Natural killer cell (primary cell): ENCODE measurements around the gene SNTA1. TPM values are rescaled to one million over a fixed set of nuclear protein-coding genes. Genes with fewer than 3 reads are reported as not detected.

Experiments
- ATAC-seq, 3 donors: fragments of 150-1000 bp in 2 of 3; fragments of 200-7000 bp in 1 of 3; cut with Tn5 transposase; 1 replicate in 1 of 3; 2 replicates in 2 of 3; pipeline ENCODE4 v1.10.0; 2021; ENCODE audit warnings: mild to moderate bottlenecking in 2 of 3, moderate library complexity in 2 of 3
- DNase-seq, 2 donors: peaks; one replicate each; pipeline versions ENCODE4 v3.0.0 to v3.0.0-alpha.2; 2013 to 2021; ENCODE audit warnings: mixed read lengths in 1 of 2
- H3K27ac ChIP-seq: one replicate; pipeline ENCODE4 v1.5.1; 2013; ENCODE audit warnings: mild to moderate bottlenecking, low read length
- H3K27me3 ChIP-seq: one replicate; pipeline ENCODE4 v1.6.1; 2013; ENCODE audit warnings: low read length; ENCODE audit not compliant: control insufficient read depth, insufficient read depth
- H3K36me3 ChIP-seq: one replicate; pipeline ENCODE4 v1.6.1; 2013; ENCODE audit warnings: low read length; ENCODE audit not compliant: control insufficient read depth, insufficient read depth
- H3K4me1 ChIP-seq: one replicate; pipeline ENCODE4 v1.6.1; 2013; ENCODE audit warnings: low read length; ENCODE audit not compliant: control insufficient read depth, insufficient read depth
- H3K4me3 ChIP-seq: one replicate; pipeline ENCODE4 v1.5.1; 2013; ENCODE audit warnings: low read length
- H3K9me3 ChIP-seq: one replicate; pipeline ENCODE4 v1.6.1; 2013; ENCODE audit warnings: low read length; ENCODE audit not compliant: control insufficient read depth, insufficient read depth
- H3K27ac Mint-ChIP-seq, 2 donors: one replicate each; pipeline ENCODE4 v1.8.0; 2022; ENCODE audit warnings: mild to moderate bottlenecking in 2 of 2, mixed read lengths in 2 of 2, moderate library complexity in 1 of 2
- H3K27me3 Mint-ChIP-seq, 2 donors: one replicate each; pipeline ENCODE4 v1.8.0; 2022; ENCODE audit warnings: low read depth in 2 of 2, mixed read lengths in 2 of 2
- H3K36me3 Mint-ChIP-seq: one replicate; pipeline ENCODE4 v1.8.0; 2022; ENCODE audit warnings: mixed read lengths
- H3K4me1 Mint-ChIP-seq, 2 donors: one replicate each; pipeline ENCODE4 v1.8.0; 2022; ENCODE audit warnings: mixed read lengths in 2 of 2
- H3K4me3 Mint-ChIP-seq: one replicate; pipeline ENCODE4 v1.8.0; 2022; ENCODE audit warnings: mild to moderate bottlenecking, moderate library complexity, mixed read lengths
- H3K9me3 Mint-ChIP-seq, 2 donors: one replicate each; pipeline ENCODE4 v1.8.0; 2022; ENCODE audit warnings: mixed read lengths in 2 of 2
- CTCF ChIP-seq: fragments of 200-600 bp; IDR thresholded peaks from one replicate; pipeline ENCODE4 v1.8.0; 2022; ENCODE audit warnings: antibody characterized with exemption
- WGBS: methylation state at CpG from one replicate; pipeline ENCODE4 v1.1.7; 2013; ENCODE audit warnings: missing lambda C conversion rate; ENCODE audit not compliant: insufficient coverage; 5-methylcytosine and 5-hydroxymethylcytosine counted together
- intact Hi-C: fragments of 100-400 bp; cut with micrococcal nuclease; formaldehyde crosslinking; loops from one replicate; pipeline ENCODE4 v1.14.2; 2022
- total RNA-seq, 4 donors: library from RNA; stranded (reverse); fragments of 120-200 nt in 1 of 4; gene quantifications; one replicate each; pipeline versions ENCODE4 v1.2.3 to v1.2.4, GENCODE V29; 2013 to 2022

The SNTA1 gene
- total RNA-seq, 3 donors from 2014 or later (not counting 1 experiment from before 2014, with no cell fraction given), result 1.2 to 2.4 (median 1.8) TPM

GRCh38 chr20:33474097-33474873, 30.7 kb upstream of the SNTA1 start:
- Histone ChIP-seq H3K27me3 (no peaks in the 10 kb centered on the region), H3K9me3 (no peaks in the 10 kb centered on the region), H3K4me1 (no peaks in the 10 kb centered on the region), H3K36me3 (no peaks in the 10 kb centered on the region), H3K4me3 (no peak overlapping the region), H3K27ac (no peak overlapping the region)
- 93% methylated on average over 7 of the region's 7 CpGs for WGBS
- Mint-ChIP-seq H3K36me3 (no peaks in the 10 kb centered on the region), H3K4me1 (no peaks in the 10 kb centered on the region), H3K4me3 (no peak overlapping the region), H3K9me3 (no peaks in the 10 kb centered on the region), H3K27ac (no peak overlapping the region), H3K27me3 (peaks cover 0 to 3% of the 10 kb centered on the region in 2 donors)
- intact Hi-C loops, result no loop called here
- ATAC-seq, result no peak
- no peak for TF ChIP-seq CTCF
- DNase-seq, result no peak

GRCh38 chr20:33472868-33473435, 29.4 kb upstream of the SNTA1 start:
- WGBS, result 91% methylated on average over 7 of the region's 7 CpGs
- H3K4me3 ChIP-seq, result no peak overlapping the region
- no peaks in the 10 kb centered on the region for H3K36me3 Mint-ChIP-seq
- ATAC-seq (no peak), DNase-seq (no peak)
- intact Hi-C loops, result no loop called here
- no peak overlapping the region for H3K27ac ChIP-seq
- no peaks in the 10 kb centered on the region for H3K9me3 Mint-ChIP-seq
- no peaks in the 10 kb centered on the region for H3K4me1 ChIP-seq
- H3K27me3 Mint-ChIP-seq, result peaks cover 0 to 3% of the 10 kb centered on the region in 2 donors
- no peak overlapping the region for H3K27ac Mint-ChIP-seq
- TF ChIP-seq CTCF, result no peak
- no peaks in the 10 kb centered on the region for H3K27me3 ChIP-seq
- no peaks in the 10 kb centered on the region for H3K9me3 ChIP-seq
- no peak overlapping the region for H3K4me3 Mint-ChIP-seq
- H3K4me1 Mint-ChIP-seq, result no peaks in the 10 kb centered on the region
- H3K36me3 ChIP-seq, result no peaks in the 10 kb centered on the region

GRCh38 chr20:33470866-33471265, 27.3 kb upstream of the SNTA1 start:
- H3K27me3 Mint-ChIP-seq, result peaks cover 0 to 3% of the 10 kb centered on the region in 2 donors
- no peaks in the 10 kb centered on the region for H3K27me3 ChIP-seq
- no peaks in the 10 kb centered on the region for H3K36me3 Mint-ChIP-seq
- H3K9me3 ChIP-seq, result no peaks in the 10 kb centered on the region
- H3K27ac ChIP-seq, result no peak overlapping the region
- H3K4me1 Mint-ChIP-seq, result no peaks in the 10 kb centered on the region
- no peaks in the 10 kb centered on the region for H3K36me3 ChIP-seq
- ATAC-seq (no peak), DNase-seq (no peak)
- H3K4me3 Mint-ChIP-seq, result no peak overlapping the region
- H3K4me3 ChIP-seq, result no peak overlapping the region
- no peaks in the 10 kb centered on the region for H3K9me3 Mint-ChIP-seq
- intact Hi-C loops, result no loop called here
- H3K27ac Mint-ChIP-seq, result no peak overlapping the region
- 92% methylated on average over 3 of the region's 3 CpGs for WGBS
- no peaks in the 10 kb centered on the region for H3K4me1 ChIP-seq
- no peak for TF ChIP-seq CTCF
